Measurements from ENCODE around the gene BTBD16. TPM values are rescaled to one million over a fixed set of nuclear protein-coding genes. Genes with fewer than 3 reads are reported as not detected.
A peak's percentile ranks its signal among the peaks of the same experiment; 100 is the strongest.

Gene BTBD16
- total and polyA plus RNA-seq, 2 of the 13 experiments (the other 11 are each of a cell fraction or from before 2014, with no cell fraction given) = 5.0 to 11.9 TPM

- TF ChIP-seq STAT6 (CRISPR knock-in tag; IDR thresholded peaks at IDR 0.05; ENCODE audit: borderline replicate concordance) (no peak), TBL1XR1 (IDR thresholded peaks at IDR 0.05; ENCODE audit: borderline replicate concordance, low read length, partially characterized antibody) (no peak), BHLHE40 (IDR thresholded peaks at IDR 0.05; ENCODE audit: low read length) (no peak), ZNF776 (CRISPR knock-in tag; IDR thresholded peaks at IDR 0.05) (no peak)
Measured at GRCh38 chr10:122376364-122376961, 105.4 kb downstream of the BTBD16 start (continued).

DNA sequence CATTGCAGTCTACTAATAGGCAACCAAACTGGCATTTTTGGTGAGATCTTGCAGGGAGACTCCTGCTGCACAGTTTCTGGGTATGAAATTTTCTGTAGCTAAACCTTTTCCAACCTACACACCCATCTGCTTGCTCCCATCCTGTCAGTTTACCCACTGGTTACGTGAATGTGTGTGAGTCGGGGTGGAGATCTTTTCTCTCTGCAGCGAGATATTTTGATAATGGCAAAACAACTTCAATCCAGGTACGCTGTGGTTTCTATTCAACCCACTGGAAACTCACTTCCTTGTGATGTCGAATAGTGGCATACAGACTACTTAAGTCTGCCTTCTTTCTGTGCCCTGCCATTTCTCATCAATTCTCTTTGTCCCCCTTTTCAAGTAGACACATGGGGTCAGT lies 107.9 kb downstream of the BTBD16 start:
- Histone ChIP-seq H3K4me3 (replicated peaks in 1 of 3; ENCODE audit: insufficient read depth in 1 of 3, low read depth in 2 of 3, low read length in 3 of 3) (no peak overlapping the region), H3K27me3 (ENCODE audit: control insufficient read depth in 1 of 2, insufficient read depth in 2 of 2, low read length in 2 of 2) (no peaks in the 10 kb centered on the region), H3K36me3 (replicated peaks in 1 of 2; ENCODE audit: control insufficient read depth in 1 of 2, insufficient read depth in 2 of 2, low read length in 2 of 2) (peaks cover 1 to 8% of the 10 kb centered on the region in 2 experiments; a peak in 3 of 5 replicates), H3K9me3 (ENCODE audit: low read length) (no peaks in the 10 kb centered on the region), H3K4me1 (ENCODE audit: insufficient read depth, low read length) (peaks cover 59% of the 10 kb centered on the region), H3K27ac (ENCODE audit: extremely low read length, insufficient read depth, low read length) (no peak overlapping the region), H2AFZ (ENCODE audit: low read length) (no peak overlapping the region), H4K20me1 (ENCODE audit: insufficient read depth, low read length) (0 out of 2 replicates have a peak, but pooled peaks cover 11% of the 10 kb centered on the region), H3K4me2 (ENCODE audit: low read depth, low read length) (peak overlapping the region; percentile 6; the same call in 1 of the 2 replicates), H3K9ac (ENCODE audit: insufficient read depth, low read depth, low read length) (no peak overlapping the region), H3K79me2 (ENCODE audit: insufficient read depth, low read length) (peaks cover 91% of the 10 kb centered on the region)
- intact Hi-C loops (cut with micrococcal nuclease; ENCODE audit: unreplicated experiment) = no loop called here
- CTCF ChIA-PET (ENCODE audit: low intra/inter-chr PET ratio, low total read pairs) = no interaction called here
- in situ Hi-C loops (cut with HindIII; ENCODE audit: extremely low pct_ligation_motif_present, low pct_unique_long_range_greater_than_20kb) = no loop called here
- ATAC-seq (no peak), DNase-seq (ENCODE audit: low spot score) (no peak), FAIRE-seq (no peak)
- POLR2A ChIA-PET = interaction anchor here (0.6 to 1.2 kb wide), 2 partner anchors 13 to 25 kb away, joined by 3 to 4 read pairs; no protein-coding TSS in a partner anchor
- 100% methylated on average over 5 of the region's 5 CpGs for WGBS (ENCODE audit: low lambda C conversion rate)
- BruUV-seq (replicated peaks) = no TSS peak
- TF ChIP-seq KLF15 (CRISPR knock-in tag; IDR thresholded peaks at IDR 0.05; ENCODE audit: borderline replicate concordance) = no peak
- no peak for TF ChIP-seq LCORL (IDR thresholded peaks at IDR 0.05)
- no peak for TF ChIP-seq LCORL (CRISPR knock-in tag; IDR thresholded peaks at IDR 0.05)
- TF ChIP-seq ZNF350 (CRISPR knock-in tag; IDR thresholded peaks at IDR 0.05; ENCODE audit: borderline replicate concordance, low read depth) = no peak
- no peak for TF ChIP-seq JUND (CRISPR knock-in tag; IDR thresholded peaks at IDR 0.05)
- TF ChIP-seq ZSCAN25 (CRISPR knock-in tag; IDR thresholded peaks at IDR 0.05) = no peak
- no peak for TF ChIP-seq GFI1 (CRISPR knock-in tag; IDR thresholded peaks at IDR 0.05; ENCODE audit: borderline replicate concordance)
- TF ChIP-seq SMYD3 (CRISPR knock-in tag; IDR thresholded peaks at IDR 0.05) = no peak
- TF ChIP-seq, protein P1, sequence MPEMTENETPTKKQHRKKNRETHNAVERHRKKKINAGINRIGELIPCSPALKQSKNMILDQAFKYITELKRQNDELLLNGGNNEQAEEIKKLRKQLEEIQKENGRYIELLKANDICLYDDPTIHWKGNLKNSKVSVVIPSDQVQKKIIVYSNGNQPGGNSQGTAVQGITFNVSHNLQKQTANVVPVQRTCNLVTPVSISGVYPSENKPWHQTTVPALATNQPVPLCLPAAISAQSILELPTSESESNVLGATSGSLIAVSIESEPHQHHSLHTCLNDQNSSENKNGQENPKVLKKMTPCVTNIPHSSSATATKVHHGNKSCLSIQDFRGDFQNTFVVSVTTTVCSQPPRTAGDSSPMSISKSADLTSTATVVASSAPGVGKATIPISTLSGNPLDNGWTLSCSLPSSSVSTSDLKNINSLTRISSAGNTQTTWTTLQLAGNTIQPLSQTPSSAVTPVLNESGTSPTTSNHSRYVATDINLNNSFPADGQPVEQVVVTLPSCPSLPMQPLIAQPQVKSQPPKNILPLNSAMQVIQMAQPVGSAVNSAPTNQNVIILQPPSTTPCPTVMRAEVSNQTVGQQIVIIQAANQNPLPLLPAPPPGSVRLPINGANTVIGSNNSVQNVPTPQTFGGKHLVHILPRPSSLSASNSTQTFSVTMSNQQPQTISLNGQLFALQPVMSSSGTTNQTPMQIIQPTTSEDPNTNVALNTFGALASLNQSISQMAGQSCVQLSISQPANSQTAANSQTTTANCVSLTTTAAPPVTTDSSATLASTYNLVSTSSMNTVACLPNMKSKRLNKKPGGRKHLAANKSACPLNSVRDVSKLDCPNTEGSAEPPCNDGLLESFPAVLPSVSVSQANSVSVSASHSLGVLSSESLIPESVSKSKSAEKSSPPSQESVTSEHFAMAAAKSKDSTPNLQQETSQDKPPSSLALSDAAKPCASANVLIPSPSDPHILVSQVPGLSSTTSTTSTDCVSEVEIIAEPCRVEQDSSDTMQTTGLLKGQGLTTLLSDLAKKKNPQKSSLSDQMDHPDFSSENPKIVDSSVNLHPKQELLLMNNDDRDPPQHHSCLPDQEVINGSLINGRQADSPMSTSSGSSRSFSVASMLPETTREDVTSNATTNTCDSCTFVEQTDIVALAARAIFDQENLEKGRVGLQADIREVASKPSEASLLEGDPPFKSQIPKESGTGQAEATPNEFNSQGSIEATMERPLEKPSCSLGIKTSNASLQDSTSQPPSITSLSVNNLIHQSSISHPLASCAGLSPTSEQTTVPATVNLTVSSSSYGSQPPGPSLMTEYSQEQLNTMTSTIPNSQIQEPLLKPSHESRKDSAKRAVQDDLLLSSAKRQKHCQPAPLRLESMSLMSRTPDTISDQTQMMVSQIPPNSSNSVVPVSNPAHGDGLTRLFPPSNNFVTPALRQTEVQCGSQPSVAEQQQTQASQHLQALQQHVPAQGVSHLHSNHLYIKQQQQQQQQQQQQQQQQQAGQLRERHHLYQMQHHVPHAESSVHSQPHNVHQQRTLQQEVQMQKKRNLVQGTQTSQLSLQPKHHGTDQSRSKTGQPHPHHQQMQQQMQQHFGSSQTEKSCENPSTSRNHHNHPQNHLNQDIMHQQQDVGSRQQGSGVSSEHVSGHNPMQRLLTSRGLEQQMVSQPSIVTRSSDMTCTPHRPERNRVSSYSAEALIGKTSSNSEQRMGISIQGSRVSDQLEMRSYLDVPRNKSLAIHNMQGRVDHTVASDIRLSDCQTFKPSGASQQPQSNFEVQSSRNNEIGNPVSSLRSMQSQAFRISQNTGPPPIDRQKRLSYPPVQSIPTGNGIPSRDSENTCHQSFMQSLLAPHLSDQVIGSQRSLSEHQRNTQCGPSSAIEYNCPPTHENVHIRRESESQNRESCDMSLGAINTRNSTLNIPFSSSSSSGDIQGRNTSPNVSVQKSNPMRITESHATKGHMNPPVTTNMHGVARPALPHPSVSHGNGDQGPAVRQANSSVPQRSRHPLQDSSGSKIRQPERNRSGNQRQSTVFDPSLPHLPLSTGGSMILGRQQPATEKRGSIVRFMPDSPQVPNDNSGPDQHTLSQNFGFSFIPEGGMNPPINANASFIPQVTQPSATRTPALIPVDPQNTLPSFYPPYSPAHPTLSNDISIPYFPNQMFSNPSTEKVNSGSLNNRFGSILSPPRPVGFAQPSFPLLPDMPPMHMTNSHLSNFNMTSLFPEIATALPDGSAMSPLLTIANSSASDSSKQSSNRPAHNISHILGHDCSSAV (CRISPR knock-in tag; IDR thresholded peaks at IDR 0.05; ENCODE audit: borderline replicate concordance) = no peak

Data from HepG2 (cell line).